IPS-18c (cell line): ENCODE data around the gene PMM2.
"Not testable (repeated sequence)": the region's sequence is repeated elsewhere in the genome, so short reads cannot be mapped to it uniquely, and the experiment has no call there.

Source experiments
- H3K4me3 ChIP-seq: 2 replicates; pipeline ENCODE4 v1.7.0; 2013; ENCODE audit warnings: low read depth, mild to moderate bottlenecking, low read length, moderate library complexity; ENCODE audit not compliant: insufficient read depth
- H3K9me3 ChIP-seq: one replicate; pipeline ENCODE4 v1.6.1; 2013; ENCODE audit warnings: mild to moderate bottlenecking, low read length, moderate library complexity; ENCODE audit not compliant: control insufficient read depth, insufficient read depth

Gene PMM2

DNA sequence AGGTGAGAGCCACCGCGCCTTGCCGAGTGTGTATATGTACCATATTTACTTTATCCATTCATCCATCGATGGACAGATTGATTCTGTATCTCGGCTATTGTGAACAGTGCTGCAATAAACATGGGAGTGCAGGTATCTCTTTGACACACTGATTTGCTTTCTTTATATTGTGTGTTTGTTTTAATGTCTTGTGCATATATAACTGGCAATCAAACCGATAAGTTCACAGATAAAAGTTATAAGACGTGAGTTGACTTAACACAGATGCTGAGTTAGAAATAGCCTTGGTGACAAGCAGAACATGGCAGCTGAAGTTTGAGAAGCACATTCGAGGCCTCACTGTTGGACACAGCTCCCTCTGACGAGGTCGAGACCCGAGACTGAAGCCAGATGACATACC is 23.4 kb upstream of the PMM2 start:
- Histone ChIP-seq H3K4me3 (no peak overlapping the region), H3K9me3 (no peaks in the 10 kb centered on the region)

DNA sequence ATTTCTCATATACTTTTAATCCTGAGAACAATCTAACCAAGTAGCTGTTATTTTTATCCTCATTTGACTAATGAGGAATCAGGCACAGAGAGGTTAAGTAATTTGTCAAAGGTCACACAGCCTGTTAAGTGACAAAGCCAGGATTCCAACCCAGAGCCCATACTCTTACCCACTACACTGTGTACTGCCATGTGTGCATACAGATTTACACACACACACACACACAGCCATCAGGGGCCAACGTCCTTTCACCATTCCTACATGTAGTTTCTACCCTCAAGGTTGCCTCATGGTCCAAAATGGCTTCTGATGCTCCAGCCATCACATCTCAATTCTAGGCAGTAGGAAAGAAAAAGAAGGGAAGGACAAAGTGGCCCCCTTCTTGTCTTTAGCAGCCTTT is 22.3 kb upstream of the PMM2 start:
- Histone ChIP-seq H3K9me3 (no peaks in the 10 kb centered on the region), H3K4me3 (no peak overlapping the region)

DNA sequence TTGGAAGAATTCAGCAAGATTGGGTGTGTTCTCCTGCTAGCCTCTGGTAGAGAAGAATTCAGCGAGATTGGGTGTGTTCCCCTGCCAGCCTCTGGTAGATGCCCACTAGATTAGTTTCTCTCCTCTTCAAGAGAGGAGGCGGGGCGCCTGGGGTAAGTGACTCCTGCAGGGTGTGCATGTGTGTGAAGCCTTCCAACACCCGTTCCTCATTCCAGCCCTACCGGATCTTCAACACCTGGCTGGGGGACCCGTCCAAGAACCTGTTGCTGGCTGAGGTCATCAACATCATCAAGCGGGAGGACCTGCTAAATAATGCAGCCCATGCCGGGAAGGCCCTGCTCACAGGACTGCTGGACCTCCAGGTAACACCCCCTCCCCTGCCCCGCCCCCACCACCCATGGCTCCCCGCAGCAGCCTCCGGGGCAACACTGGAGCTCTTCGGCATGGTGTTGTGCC is 21.5 kb upstream of the PMM2 start:
- Histone ChIP-seq H3K4me3 (no peak overlapping the region), H3K9me3 (no peaks in the 10 kb centered on the region)

DNA sequence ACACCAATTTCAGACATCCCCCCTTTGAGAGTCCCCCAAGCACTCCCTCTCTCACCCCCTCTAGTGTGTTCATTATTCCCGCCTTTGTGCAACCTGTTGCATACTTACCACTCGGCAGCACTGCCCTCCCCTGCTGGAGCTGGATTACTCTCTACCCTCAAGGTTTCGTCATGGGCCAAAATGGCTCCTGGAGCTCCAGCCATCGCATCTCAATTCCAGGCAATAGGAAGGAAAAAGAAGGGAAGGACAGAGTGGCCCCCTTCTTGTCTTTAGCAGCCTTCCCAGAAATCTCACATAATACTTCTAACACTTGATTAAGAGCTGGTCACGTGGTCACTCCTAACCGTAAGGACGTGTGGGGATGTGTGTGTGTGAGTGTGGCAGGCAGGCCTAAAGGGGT is 20.4 kb upstream of the PMM2 start:
- Histone ChIP-seq H3K4me3 (no peak overlapping the region), H3K9me3 (no peaks in the 10 kb centered on the region)

DNA sequence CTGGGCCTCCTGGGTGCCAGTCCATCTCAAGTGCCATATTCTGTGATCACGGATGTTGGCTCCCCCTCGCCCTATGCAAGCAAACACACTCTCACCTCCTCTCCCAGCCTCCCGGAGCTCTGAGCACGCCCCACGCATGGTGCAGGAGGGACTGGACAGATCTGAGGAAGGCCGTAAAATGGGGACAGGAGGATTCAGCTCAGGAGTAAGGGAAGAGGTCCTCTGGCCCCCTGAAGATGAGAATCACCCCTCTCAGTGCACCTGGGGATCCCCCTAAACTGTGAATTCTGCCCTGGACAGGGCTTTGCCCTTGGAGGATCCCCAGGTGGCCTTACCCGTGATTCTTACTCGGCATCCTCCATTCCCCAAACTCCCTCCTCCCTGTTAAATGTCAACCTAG is 15.8 kb upstream of the PMM2 start:
- Histone ChIP-seq H3K9me3 (no peaks in the 10 kb centered on the region), H3K4me3 (no peak overlapping the region)

DNA sequence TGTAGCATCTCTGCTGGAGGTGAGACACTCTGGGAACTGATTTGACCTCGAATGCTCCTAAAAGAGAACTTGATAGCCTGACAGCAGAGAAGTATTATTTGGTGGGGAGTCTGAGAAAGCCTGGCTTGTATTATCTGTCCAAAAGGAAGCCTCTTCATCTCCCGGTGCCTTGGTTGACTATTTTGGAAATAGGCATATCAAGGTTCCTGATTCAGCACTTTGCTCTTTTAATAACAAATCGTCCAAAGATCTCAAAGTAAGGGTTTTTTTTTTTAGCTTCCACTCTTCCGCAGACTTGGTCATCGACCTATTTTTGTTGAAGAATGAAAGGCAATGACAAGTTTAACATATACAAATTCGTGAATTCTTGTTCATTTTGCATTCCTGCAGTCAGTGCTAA is 15.0 kb upstream of the PMM2 start:
- H3K9me3 ChIP-seq = no peaks in the 10 kb centered on the region
- H3K4me3 ChIP-seq = no peak overlapping the region

DNA sequence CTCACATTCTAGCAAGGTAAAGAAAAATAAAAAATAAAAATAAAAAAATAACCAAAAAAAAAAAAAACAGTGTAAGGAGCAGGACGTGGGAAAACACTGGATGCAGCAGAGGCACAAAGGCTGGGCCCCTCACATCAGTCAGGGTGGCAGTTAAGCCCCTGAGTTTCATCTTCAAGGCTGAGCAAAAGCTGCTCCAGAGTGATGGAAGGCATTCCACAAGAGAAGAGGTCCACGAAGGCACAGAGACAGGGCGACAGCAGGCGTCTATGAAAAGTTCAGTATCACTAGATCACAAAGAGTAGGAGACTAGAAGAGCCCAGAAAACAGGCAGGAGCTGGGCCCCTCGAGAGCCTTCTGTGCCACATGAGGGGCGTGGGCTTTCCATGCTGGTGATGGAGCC is 12.2 kb upstream of the PMM2 start:
- Histone ChIP-seq H3K9me3 (no peaks in the 10 kb centered on the region), H3K4me3 (no peak overlapping the region)

DNA sequence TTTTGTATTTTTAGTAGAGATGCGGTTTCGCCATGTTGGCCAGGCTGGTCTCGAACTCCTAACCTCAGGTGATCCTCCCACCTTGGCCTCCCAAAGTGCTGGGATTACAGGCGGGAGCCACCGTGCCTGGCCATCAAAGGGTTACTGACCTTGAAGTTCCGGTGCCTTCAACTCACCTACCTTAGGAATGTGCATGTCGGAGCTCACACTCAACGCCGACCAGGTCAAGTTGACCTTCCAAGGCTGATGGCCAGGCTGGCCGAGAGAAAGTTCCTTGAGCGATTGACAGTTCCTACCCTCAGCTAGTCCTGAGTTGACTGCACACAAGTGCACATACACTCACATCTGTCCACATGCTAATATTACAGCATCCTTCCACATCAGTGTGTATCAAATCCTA is 11.3 kb upstream of the PMM2 start:
- not testable (repeated sequence) for H3K4me3 ChIP-seq, H3K9me3 ChIP-seq

DNA sequence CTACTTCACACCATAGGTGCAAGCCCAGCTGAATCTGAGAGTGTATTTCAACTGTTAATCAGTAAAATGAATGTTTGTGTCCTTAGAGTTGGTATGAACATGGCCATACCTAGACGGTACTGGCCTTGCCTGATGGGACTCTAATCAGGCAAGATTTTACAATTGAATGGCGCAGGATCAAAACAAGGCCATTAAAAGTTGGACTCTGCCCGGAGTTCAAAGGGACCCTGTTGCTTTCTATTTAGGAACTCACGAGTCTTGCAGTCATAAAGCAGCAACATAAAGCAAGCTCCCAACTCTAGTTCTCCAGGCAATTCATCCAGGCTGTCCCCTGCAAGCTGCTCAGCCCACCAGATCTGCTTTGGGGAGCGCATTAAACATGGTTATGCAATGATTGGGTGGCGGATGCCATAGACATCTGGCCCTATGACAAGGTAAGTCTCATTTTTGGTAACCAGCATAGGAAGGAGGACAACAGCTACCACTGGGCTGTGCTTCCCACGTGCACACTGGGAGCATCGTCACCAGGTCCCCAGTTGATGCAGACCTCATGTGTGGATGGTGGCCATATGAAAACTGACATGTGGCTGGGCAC is 9.0 kb upstream of the PMM2 start:
- H3K4me3 ChIP-seq = no peak overlapping the region

DNA sequence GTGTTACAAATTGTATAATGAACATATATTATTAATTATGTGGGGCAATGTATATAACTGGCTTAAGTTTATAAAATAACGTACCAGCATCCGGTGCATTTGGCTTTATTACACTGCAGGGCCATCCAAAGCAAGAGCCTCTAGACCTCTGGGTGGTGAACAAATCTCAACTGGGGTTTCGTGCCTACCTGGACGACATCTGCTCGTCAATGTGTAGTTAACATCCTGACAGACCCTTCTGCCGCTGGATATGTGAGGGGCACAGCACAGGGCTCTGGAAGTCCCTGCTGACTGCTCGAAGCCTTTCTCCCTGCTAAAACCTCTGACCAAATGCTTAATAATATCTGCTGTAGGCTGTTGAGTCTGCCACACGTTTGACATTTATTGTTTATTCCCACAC is 2.5 kb upstream of the PMM2 start:
- Histone ChIP-seq H3K9me3 (no peaks in the 10 kb centered on the region), H3K4me3 (no peak overlapping the region)

More for the DNA sequence above, 9.0 kb upstream of the PMM2 start:
- no peaks in the 10 kb centered on the region for H3K9me3 ChIP-seq

DNA sequence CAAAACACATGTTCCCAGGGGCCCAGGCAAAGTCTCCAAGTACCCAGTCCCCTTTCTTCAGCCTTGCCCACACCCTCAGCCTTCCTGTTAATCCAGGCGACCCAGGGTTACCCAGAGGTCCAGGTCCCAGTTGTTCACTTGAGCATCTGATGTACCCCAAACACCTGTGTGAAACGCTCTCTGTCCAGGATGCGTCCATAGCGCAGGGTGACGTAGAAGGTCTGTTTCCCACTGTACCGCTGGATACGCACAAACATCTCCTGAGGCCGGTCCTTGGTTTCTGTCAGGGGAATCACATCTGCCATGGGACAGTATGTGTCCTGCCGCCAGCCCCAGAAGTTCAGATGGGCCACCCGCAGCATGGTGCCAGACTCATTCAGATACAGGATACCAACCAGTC is 1.8 kb upstream of the PMM2 start:
- Histone ChIP-seq H3K9me3 (no peaks in the 10 kb centered on the region), H3K4me3 (no peak overlapping the region)

DNA sequence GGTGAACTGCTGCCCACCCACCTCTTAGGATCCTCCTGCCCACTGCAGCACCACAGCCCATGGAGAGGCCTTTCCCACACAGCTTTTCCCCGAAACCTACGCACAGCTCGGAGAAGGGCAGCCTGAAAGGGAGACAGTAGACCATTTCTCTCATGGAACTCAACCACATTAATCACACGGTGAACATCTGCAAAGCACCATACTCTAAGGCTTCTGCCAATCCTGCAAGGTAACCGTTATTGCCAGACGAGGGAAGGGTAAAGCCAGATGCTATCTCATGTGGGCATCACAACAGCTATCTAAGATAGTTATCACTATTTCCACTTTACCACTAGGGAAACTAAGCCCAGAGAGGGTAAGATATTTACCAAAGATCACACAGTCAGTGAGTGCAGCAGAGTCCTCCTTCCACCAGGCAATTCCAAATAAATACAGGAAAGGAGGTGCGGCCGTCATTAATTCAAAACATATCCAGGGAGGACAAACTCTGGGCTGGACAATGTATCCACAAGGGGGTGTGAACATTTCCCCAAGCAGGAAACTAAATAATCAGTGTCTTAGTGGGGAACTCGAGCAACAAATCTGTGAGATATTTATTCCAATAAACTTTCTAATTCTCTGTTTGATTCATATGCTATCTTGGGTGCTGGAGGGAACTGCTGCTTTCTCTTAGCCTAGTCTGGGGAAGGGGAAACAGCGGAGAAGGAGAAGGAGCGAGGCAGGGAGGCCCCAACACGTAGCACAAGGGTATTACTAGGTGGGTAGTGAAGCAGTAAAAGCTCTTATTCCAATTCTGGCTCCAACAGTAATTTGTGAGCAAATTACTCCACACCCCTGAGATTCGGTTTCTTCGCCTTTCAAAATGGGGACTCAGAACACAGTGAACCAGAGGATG is 923 bp upstream of the PMM2 start:
- peak overlapping the region; percentile 82 for H3K4me3 ChIP-seq
- no peaks in the 10 kb centered on the region for H3K9me3 ChIP-seq

DNA sequence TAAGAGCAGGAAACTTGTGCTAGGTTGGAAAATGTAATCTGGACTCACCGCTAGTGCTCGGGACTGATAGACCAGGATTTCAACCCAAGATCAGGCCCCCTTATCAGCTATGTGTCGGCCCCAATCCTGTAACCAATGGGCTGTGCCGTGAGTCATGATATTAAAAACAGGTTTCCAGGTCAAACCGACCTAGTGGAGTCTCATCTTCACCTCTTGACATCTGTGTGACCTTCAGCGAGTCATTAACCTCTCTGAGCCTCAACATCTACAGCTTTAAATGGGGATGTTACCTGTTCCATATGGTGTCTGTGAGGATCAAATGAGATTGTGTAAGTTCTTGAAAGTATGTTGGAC is 512 bp downstream of the PMM2 start:
- no peaks in the 10 kb centered on the region for H3K9me3 ChIP-seq
- peak overlapping the region; percentile 82 for H3K4me3 ChIP-seq

DNA sequence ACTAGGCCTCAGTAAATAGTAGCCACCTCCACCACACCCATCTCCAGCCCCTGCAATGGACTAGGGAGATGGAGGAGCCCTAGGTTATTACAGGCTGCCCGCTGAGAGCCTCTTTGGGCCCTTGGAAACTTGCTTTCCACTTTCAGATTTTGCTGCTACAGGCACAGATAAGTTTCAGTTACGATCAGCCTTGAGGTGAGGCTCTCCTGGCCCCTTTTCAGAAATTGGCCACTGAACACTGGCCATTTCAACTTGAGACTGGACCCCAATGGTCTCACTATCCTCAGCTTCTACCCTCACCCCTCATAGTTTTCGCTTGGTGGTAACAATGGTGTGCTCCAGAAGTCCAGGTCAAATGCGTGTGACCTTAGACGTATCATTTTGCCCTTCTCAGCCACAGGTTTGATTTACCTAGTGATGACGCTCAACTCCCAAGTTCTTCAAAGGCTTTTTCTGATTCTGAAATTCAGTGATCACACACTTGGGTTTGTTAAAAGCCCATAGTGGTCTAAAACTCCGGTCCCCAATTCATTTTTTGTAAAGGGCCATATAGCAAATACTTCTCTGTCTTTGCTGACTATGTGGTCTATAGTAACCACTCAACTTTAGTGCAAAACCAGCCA is 1.0 kb downstream of the PMM2 start:
- H3K4me3 ChIP-seq = peak overlapping the region; percentile 82

DNA sequence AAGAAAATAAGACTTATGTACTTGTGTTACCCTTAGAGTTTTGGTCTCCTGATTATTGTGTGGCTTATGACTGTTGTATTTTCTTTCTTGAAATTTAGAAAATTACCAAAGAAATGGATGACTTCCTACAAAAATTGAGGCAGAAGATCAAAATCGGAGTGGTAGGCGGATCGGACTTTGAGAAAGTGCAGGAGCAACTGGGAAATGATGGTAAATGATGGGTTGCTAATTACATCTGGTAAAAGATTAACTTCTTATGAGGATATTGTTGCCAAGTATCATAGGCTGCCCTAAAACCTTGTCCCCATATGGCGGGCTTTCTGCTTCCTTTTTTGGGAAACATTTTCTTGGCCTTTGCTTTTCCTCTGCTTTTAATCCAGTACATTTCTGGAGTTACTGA is 4.1 kb downstream of the PMM2 start:
- Histone ChIP-seq H3K9me3 (no peaks in the 10 kb centered on the region), H3K4me3 (no peak overlapping the region)

More for the DNA sequence above, 1.0 kb downstream of the PMM2 start:
- H3K9me3 ChIP-seq = no peaks in the 10 kb centered on the region

DNA sequence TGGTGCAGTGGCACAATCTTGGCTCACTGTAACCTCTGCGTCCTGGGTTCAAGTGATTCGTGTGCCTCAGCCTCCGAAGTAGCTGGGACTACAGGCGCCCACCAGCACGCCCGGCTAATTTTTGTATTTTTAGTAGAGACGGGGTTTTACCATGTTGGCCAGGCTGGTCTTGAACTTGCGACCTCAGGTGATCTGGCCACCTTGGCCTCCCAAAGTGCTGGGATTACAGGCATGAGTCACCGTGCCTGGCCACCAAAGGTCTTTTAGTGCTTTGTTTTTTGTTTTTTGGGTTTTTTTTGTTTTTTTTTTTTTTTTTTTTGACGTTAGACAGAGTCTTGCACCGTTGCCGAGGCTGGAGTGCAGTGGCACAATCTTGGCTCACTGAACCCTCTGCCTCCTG is 6.1 kb downstream of the PMM2 start:
- not testable (repeated sequence) for H3K4me3 ChIP-seq, H3K9me3 ChIP-seq

DNA sequence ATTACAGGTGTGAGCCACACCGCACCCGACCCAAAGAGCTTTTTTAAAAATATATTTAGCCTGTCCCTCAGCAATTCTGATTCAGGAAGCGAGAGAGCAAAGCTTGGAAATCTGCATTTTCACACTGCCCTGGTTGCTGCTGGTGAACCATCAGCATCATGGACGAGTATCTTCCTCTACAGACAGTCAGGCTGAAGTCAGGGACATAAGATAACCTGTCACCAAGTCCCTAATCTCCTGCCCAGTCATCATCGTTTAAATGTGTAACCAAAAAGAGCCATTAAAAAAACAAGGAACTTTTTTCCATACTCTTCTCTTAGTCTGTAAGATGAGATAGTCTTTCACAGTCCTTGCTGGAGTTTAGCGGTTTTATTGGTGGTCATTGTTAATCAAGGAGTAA is 6.7 kb downstream of the PMM2 start:
- Histone ChIP-seq H3K9me3 (no peaks in the 10 kb centered on the region), H3K4me3 (no peak overlapping the region)

DNA sequence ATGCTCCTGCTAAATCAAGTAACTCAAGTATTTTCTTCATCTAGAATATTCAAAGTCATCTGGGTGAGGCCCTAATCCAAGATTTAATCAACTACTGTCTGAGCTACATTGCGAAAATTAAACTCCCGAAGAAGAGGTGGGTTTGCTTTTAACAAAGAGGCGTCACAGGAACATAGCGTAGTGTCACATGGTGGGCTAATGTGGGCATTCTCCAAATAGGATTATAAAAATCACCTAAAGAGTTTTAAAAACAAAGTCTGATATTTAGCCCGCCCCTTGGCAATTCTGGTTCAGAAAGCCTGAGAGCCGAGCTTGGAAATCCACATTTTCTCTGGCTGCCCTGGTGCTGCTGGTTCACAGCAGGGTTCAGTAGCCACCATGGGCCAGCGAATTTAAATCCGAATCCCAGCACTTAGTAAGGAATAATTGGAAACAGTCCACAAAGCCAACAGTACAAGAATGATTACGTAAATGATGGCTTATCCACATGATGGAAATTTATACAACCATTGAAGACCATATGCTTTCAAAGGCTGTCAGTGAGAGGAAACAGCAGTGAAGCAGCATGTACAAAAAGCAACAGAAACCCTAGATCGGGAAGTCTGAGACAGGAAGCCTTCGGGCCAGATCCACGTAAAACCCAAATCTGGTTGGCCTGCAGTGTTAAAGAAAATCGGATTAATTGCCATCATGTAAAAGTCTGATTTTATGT is 8.8 kb downstream of the PMM2 start:
- Histone ChIP-seq H3K4me3 (no peak overlapping the region), H3K9me3 (no peaks in the 10 kb centered on the region)
